DOHH2 (cell line): ENCODE results near the gene MYO10.

Experiments used
- H3F3A ChIP-seq: fragments of 200-600 bp; sonication (generic), shearing (Covaris generic); 2 replicates; pipeline ENCODE4 v1.6.0; 2016; ENCODE audit warnings: antibody characterized with exemption, mild to moderate bottlenecking; ENCODE audit not compliant: control insufficient read depth, insufficient read depth
- H3K27ac ChIP-seq: fragments of 200-600 bp; sonication (generic); 2 replicates; pipeline ENCODE4 v1.5.1; 2014; ENCODE audit warnings: low read depth, mild to moderate bottlenecking, low read length, moderate library complexity
- H3K27me3 ChIP-seq: fragments of 200-600 bp; sonication (generic); 2 replicates; pipeline ENCODE4 v1.6.1; 2014; ENCODE audit warnings: mild to moderate bottlenecking, low read length, mixed read lengths; ENCODE audit not compliant: control insufficient read depth
- H3K36me3 ChIP-seq: fragments of 200-600 bp; sonication (generic); 2 replicates; pipeline ENCODE4 v1.6.1; 2014; ENCODE audit warnings: mild to moderate bottlenecking, low read length, moderate library complexity, mixed read lengths; ENCODE audit not compliant: control insufficient read depth
- H3K4me1 ChIP-seq: fragments of 200-600 bp; sonication (generic); 2 replicates; pipeline ENCODE4 v1.6.1; 2014; ENCODE audit warnings: mild to moderate bottlenecking, low read length, mixed read lengths; ENCODE audit not compliant: control insufficient read depth
- H3K4me2 ChIP-seq: fragments of 200-600 bp; sonication (generic); 2 replicates; pipeline ENCODE4 v1.6.0; 2014; ENCODE audit warnings: mild to moderate bottlenecking, low read length, moderate library complexity
- H3K4me3 ChIP-seq: fragments of 200-600 bp; sonication (generic); 2 replicates; pipeline ENCODE4 v1.5.1; 2014; ENCODE audit warnings: mild to moderate bottlenecking, low read length, mixed read lengths
- H3K79me2 ChIP-seq: fragments of 200-600 bp; sonication (generic); 2 replicates; pipeline ENCODE4 v1.6.1; 2014; ENCODE audit warnings: mild to moderate bottlenecking, low read length, mixed read lengths; ENCODE audit not compliant: control insufficient read depth
- H3K9me2 ChIP-seq: fragments of 200-600 bp; sonication (generic); replicated peaks from 2 replicates; pipeline ENCODE4 v1.6.1; 2014; ENCODE audit warnings: mild to moderate bottlenecking, low read length, mixed read lengths; ENCODE audit not compliant: control insufficient read depth
- H3K9me3 ChIP-seq: fragments of 200-600 bp; sonication (generic); 2 replicates; pipeline ENCODE4 v1.6.1; 2014; ENCODE audit warnings: antibody characterized with exemption, low read length, mixed read lengths; ENCODE audit not compliant: control insufficient read depth, insufficient read depth
- H4K20me1 ChIP-seq: fragments of 200-600 bp; sonication (generic); 2 replicates; pipeline ENCODE4 v1.6.0; 2014; ENCODE audit warnings: low read depth, mild to moderate bottlenecking, antibody characterized with exemption, low read length, moderate library complexity; ENCODE audit not compliant: control insufficient read depth, insufficient read depth
- CTCF ChIP-seq: fragments of 200-600 bp; sonication (generic); IDR thresholded peaks from one replicate; pipeline ENCODE4 v1.5.1; 2014; ENCODE audit warnings: antibody characterized with exemption, mild to moderate bottlenecking, low read depth, low read length; ENCODE audit not compliant: poor library complexity, severe bottlenecking
- EZH2phosphoT487 ChIP-seq: fragments of 200-600 bp; sonication (generic); IDR thresholded peaks from 2 replicates; pipeline ENCODE4 v1.6.1; 2017; ENCODE audit warnings: borderline replicate concordance, mild to moderate bottlenecking, antibody characterized with exemption, low read length, moderate library complexity, mixed read lengths

Gene MYO10

GRCh38 chr5:16937503-16938161 is 1.5 kb upstream of the MYO10 start:
- Histone ChIP-seq H3F3A (no peaks in the 10 kb centered on the region), H3K27me3 (peaks cover 14% of the 10 kb centered on the region), H3K4me1 (no peaks in the 10 kb centered on the region), H3K27ac (no peak overlapping the region), H3K9me3 (no peaks in the 10 kb centered on the region), H3K9me2 (no peaks in the 10 kb centered on the region), H3K4me3 (no peak overlapping the region), H3K36me3 (no peaks in the 10 kb centered on the region), H4K20me1 (no peaks in the 10 kb centered on the region), H3K79me2 (no peaks in the 10 kb centered on the region), H3K4me2 (no peak overlapping the region)
- TF ChIP-seq EZH2phosphoT487 = no peak
- no peak for TF ChIP-seq CTCF

GRCh38 chr5:16936989-16937438 is 926 bp upstream of the MYO10 start:
- Histone ChIP-seq H4K20me1 (no peaks in the 10 kb centered on the region), H3F3A (no peaks in the 10 kb centered on the region), H3K4me3 (no peak overlapping the region), H3K9me2 (no peaks in the 10 kb centered on the region), H3K9me3 (no peaks in the 10 kb centered on the region), H3K36me3 (no peaks in the 10 kb centered on the region), H3K27ac (no peak overlapping the region), H3K79me2 (no peaks in the 10 kb centered on the region), H3K4me1 (no peaks in the 10 kb centered on the region), H3K4me2 (no peak overlapping the region), H3K27me3 (peaks cover 14% of the 10 kb centered on the region)
- TF ChIP-seq EZH2phosphoT487 (no peak), CTCF (no peak)

GRCh38 chr5:16935231-16936149 is 598 bp downstream of the MYO10 start:
- Histone ChIP-seq H3K27me3 (peaks cover 14% of the 10 kb centered on the region), H3K4me1 (no peaks in the 10 kb centered on the region), H3K9me3 (no peaks in the 10 kb centered on the region), H3K79me2 (no peaks in the 10 kb centered on the region), H4K20me1 (no peaks in the 10 kb centered on the region), H3K4me2 (no peak overlapping the region), H3K36me3 (no peaks in the 10 kb centered on the region), H3K27ac (no peak overlapping the region), H3K9me2 (no peaks in the 10 kb centered on the region), H3K4me3 (no peak overlapping the region), H3F3A (no peaks in the 10 kb centered on the region)
- TF ChIP-seq CTCF (no peak), EZH2phosphoT487 (no peak)
